DND-41 (cell line): ENCODE measurements around the gene TIGIT.

Source experiments
- ATAC-seq: fragments of 200-7000 bp; cut with Tn5 transposase; 3 replicates; pipeline ENCODE4 v1.9.1; 2021; ENCODE audit warnings: low read depth; ENCODE audit not compliant: insufficient read depth
- DNase-seq: peaks from one replicate; pipeline ENCODE4 v3.0.0-alpha.2; 2020
- H2AFZ ChIP-seq: 2 replicates; pipeline ENCODE4 v1.6.0; 2012; ENCODE audit warnings: low read depth, low read length
- H3K27ac ChIP-seq: 2 replicates; pipeline ENCODE4 v1.5.1; 2012; ENCODE audit warnings: low read length, inconsistent platforms
- H3K27me3 ChIP-seq: fragments of 200-600 bp; sonication (generic); 2 replicates; pipeline ENCODE4 v1.6.0; 2012; ENCODE audit warnings: low read length, mild to moderate bottlenecking, inconsistent platforms; ENCODE audit not compliant: insufficient read depth, poor library complexity
- H3K36me3 ChIP-seq: 2 replicates; pipeline ENCODE4 v1.5.1; 2012; ENCODE audit warnings: low read length, inconsistent platforms; ENCODE audit not compliant: insufficient read depth
- H3K4me1 ChIP-seq: 2 replicates; pipeline ENCODE4 v1.5.1; 2012; ENCODE audit warnings: mild to moderate bottlenecking, low read length; ENCODE audit not compliant: insufficient read depth
- H3K4me2 ChIP-seq: 2 replicates; pipeline ENCODE4 v1.6.0; 2012; ENCODE audit warnings: mild to moderate bottlenecking, moderate library complexity, low read length, inconsistent platforms; ENCODE audit not compliant: insufficient read depth
- H3K4me3 ChIP-seq, 2 experiments: fragments of 200-600 bp in 1 of 2; shearing (Covaris generic) in 1 of 2; 2 replicates each; pipeline ENCODE4 v1.5.1; 2012 to 2016; ENCODE audit warnings: inconsistent platforms in 2 of 2, low read length in 2 of 2, mild to moderate bottlenecking in 2 of 2, low read depth in 1 of 2, moderate library complexity in 1 of 2
- H3K79me2 ChIP-seq: 2 replicates; pipeline ENCODE4 v1.6.0; 2012; ENCODE audit warnings: low read length, inconsistent platforms; ENCODE audit not compliant: insufficient read depth
- H3K9ac ChIP-seq: 2 replicates; pipeline ENCODE4 v1.6.0; 2012; ENCODE audit warnings: low read depth, mild to moderate bottlenecking, inconsistent platforms, low read length, moderate library complexity
- H3K9me3 ChIP-seq: 2 replicates; pipeline ENCODE4 v1.5.1; 2012; ENCODE audit warnings: low read length, moderate library complexity, mild to moderate bottlenecking, inconsistent platforms; ENCODE audit not compliant: insufficient read depth, severe bottlenecking
- H4K20me1 ChIP-seq: 2 replicates; pipeline ENCODE4 v1.6.0; 2012; ENCODE audit warnings: low read length; ENCODE audit not compliant: insufficient read depth
- EZH2 ChIP-seq: IDR thresholded peaks from 3 replicates; pipeline ENCODE4 v1.6.1; 2012; ENCODE audit warnings: borderline replicate concordance, low read depth, mild to moderate bottlenecking, moderate library complexity, low read length, inconsistent platforms; ENCODE audit not compliant: severe bottlenecking
- TF ChIP-seq, protein P1 (sequence below): IDR thresholded peaks from 2 replicates; pipeline ENCODE4 v1.5.1; 2012; ENCODE audit warnings: borderline replicate concordance, low read length, moderate library complexity, mild to moderate bottlenecking; ENCODE audit not compliant: poor library complexity, severe bottlenecking; ENCODE audit errors: extremely low read depth

TIGIT gene

DNA sequence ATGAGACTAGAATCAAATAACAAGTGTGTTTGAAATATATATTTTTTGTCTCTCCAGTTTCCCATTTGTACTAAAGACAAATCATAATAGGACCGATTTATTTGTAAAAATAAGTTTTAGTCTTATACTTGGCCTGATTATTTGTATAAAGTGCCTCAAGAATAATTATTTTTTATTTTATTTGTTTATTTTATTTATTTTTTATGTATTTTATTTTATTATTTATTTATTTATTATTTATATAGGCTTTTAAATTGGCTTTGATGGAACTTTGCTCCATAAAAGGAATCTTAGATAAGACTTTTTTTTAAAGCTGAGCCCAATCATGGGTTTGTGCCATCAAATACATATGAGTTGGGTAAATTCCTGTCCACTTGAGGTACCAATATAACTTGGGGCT, 34.3 kb upstream of the TIGIT start:
- TF ChIP-seq, protein P1, sequence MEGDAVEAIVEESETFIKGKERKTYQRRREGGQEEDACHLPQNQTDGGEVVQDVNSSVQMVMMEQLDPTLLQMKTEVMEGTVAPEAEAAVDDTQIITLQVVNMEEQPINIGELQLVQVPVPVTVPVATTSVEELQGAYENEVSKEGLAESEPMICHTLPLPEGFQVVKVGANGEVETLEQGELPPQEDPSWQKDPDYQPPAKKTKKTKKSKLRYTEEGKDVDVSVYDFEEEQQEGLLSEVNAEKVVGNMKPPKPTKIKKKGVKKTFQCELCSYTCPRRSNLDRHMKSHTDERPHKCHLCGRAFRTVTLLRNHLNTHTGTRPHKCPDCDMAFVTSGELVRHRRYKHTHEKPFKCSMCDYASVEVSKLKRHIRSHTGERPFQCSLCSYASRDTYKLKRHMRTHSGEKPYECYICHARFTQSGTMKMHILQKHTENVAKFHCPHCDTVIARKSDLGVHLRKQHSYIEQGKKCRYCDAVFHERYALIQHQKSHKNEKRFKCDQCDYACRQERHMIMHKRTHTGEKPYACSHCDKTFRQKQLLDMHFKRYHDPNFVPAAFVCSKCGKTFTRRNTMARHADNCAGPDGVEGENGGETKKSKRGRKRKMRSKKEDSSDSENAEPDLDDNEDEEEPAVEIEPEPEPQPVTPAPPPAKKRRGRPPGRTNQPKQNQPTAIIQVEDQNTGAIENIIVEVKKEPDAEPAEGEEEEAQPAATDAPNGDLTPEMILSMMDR, result no peak
- TF ChIP-seq EZH2, result no peak
- no peak for ATAC-seq
- Histone ChIP-seq H4K20me1 (no peaks in the 10 kb centered on the region), H3K79me2 (no peaks in the 10 kb centered on the region), H3K9me3 (peaks cover 6% of the 10 kb centered on the region), H3K36me3 (no peaks in the 10 kb centered on the region), H3K27me3 (no peaks in the 10 kb centered on the region), H2AFZ (no peak overlapping the region), H3K4me2 (no peak overlapping the region), H3K4me1 (no peaks in the 10 kb centered on the region), H3K4me3 (no peak overlapping the region), H3K9ac (no peak overlapping the region), H3K27ac (no peak overlapping the region)
- DNase-seq, result no peak

DNA sequence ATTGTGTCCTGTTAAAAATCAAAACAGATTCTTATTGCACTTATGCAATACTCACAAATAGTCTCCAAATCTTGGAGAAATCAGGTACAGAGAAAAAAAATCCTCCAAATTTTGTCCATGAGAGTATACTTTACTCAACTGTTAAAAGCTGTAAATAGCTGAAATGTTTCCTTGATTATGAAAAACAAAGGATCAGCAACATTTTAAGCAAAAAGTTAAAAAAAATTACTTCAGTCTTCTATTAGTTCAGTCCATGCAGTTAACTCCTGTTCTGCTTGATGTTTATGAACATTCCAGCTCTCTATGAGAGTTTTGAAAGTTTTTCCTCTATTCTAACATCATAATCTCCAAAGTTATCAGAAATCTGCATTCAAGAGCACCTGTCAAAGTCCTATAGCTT, 33.7 kb upstream of the TIGIT start:
- Histone ChIP-seq H3K9me3 (peaks cover 6% of the 10 kb centered on the region), H2AFZ (no peak overlapping the region), H3K36me3 (no peaks in the 10 kb centered on the region), H3K27me3 (no peaks in the 10 kb centered on the region), H3K27ac (no peak overlapping the region), H3K4me2 (no peak overlapping the region), H4K20me1 (no peaks in the 10 kb centered on the region), H3K79me2 (no peaks in the 10 kb centered on the region), H3K4me1 (no peaks in the 10 kb centered on the region), H3K4me3 (no peak overlapping the region), H3K9ac (no peak overlapping the region)
- no peak for DNase-seq
- no peak for TF ChIP-seq EZH2
- TF ChIP-seq, protein P1, result no peak
- ATAC-seq, result no peak

DNA sequence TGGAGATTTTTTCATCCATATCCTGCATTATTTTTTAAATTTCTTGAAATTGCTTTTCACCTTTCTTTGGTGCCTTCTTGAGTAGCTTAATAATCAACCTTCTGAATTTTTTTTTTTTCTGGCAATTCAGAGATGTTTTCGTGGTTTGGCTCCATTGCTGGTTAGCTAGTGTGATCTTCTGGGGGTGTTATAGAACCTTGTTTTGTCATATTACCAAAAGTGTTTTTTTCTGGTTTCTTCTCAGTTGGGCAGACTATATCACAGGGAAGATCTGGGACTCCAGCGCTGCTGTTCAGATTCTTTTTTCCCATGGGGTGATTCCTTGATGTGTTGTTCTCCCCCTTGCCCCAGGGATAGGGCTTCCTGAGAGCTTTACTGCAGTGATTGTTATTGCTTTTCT, 23.8 kb upstream of the TIGIT start:
- H3K27me3 ChIP-seq, result no peaks in the 10 kb centered on the region
- H3K9me3 ChIP-seq, result no peaks in the 10 kb centered on the region
- no peak overlapping the region for H3K4me2 ChIP-seq
- DNase-seq (no peak), ATAC-seq (no peak)
- TF ChIP-seq EZH2, result no peak
- TF ChIP-seq, protein P1, result no peak
- H3K9ac ChIP-seq, result no peak overlapping the region
- no peak overlapping the region for H3K4me3 ChIP-seq
- H4K20me1 ChIP-seq, result no peaks in the 10 kb centered on the region
- H3K4me1 ChIP-seq, result no peaks in the 10 kb centered on the region
- H3K79me2 ChIP-seq, result no peaks in the 10 kb centered on the region
- H3K36me3 ChIP-seq, result no peaks in the 10 kb centered on the region
- H2AFZ ChIP-seq, result no peak overlapping the region
- no peak overlapping the region for H3K27ac ChIP-seq

DNA sequence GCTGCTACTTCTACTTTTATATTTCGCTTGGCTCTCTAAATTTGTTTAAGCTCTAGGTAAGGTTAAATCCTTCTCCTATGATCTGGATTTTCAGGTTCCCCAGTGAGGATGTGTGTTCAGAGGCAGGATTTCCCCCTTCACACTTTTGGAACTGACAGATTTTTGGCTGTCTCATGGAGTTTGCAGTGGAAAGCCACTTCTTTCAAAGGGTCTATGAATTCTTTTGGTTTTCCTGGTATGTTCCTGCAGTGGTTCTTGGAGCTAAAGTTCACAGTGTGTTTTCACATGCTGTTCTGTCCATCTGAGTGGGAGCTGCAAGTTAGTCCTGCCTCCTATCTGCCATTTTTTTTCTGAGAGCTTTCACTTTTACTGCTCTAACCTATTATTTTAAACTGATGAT, 21.6 kb upstream of the TIGIT start:
- Histone ChIP-seq H4K20me1 (no peaks in the 10 kb centered on the region), H3K9me3 (no peaks in the 10 kb centered on the region), H3K4me1 (no peaks in the 10 kb centered on the region), H3K36me3 (no peaks in the 10 kb centered on the region), H3K27ac (no peak overlapping the region), H3K4me2 (no peak overlapping the region), H3K9ac (no peak overlapping the region), H3K27me3 (no peaks in the 10 kb centered on the region), H3K4me3 (no peak overlapping the region), H2AFZ (no peak overlapping the region), H3K79me2 (no peaks in the 10 kb centered on the region)
- DNase-seq (no peak), ATAC-seq (no peak)
- no peak for TF ChIP-seq EZH2
- TF ChIP-seq, protein P1, result no peak
